Activated CD8-positive, alpha-beta memory T cell treated with anti-CD3 and anti-CD28 coated beads for 36 hours (primary cell): ENCODE data around the gene SEMA3A. TPM values are rescaled to one million over a fixed set of nuclear protein-coding genes. Genes with fewer than 3 reads are reported as not detected.
"Not testable (repeated sequence)": the region's sequence is repeated elsewhere in the genome, so short reads cannot be mapped to it uniquely, and the experiment has no call there.

Experiments
- CTCF ChIA-PET: fragments of 350-600 bp; sonication (Branson Sonifier 250); formaldehyde crosslinking; loops from one replicate; lab custom pipeline; 2021; ENCODE audit warnings: antibody characterized with exemption; lab: Charles Lee
- POLR2A ChIA-PET: fragments of 350-600 bp; sonication (Branson Sonifier 250); formaldehyde crosslinking; loops from one replicate; lab custom pipeline; 2021; ENCODE audit warnings: antibody characterized with exemption; lab: Charles Lee
- total RNA-seq, 2 experiments: library from RNA; stranded (reverse); gene quantifications; one replicate each; pipeline ENCODE4 v1.2.3, GENCODE V29; 2021

SEMA3A gene
- total RNA-seq, result under 1 TPM; 0.06 to 0.17 TPM

GRCh38 chr7:84194484-84195271 is at the start of gene SEMA3A:
SEMA3A (minus strand) TSS chr7:84194789; CDS start chr7:84194586, 203 bp downstream.
- ChIA-PET CTCF (no interaction called here), POLR2A (no interaction called here)

GRCh38 chr7:84243037-84243436 is 48.4 kb upstream of the SEMA3A start:
- POLR2A ChIA-PET, CTCF ChIA-PET: not testable (repeated sequence)

- POLR2A ChIA-PET, result no interaction called here
- CTCF ChIA-PET, result no interaction called here
Observed at GRCh38 chr7:84238596-84238995, 44.0 kb upstream of the SEMA3A start.

- CTCF ChIA-PET, result no interaction called here
- POLR2A ChIA-PET, result no interaction called here
Observed at GRCh38 chr7:84237533-84238173, 43.1 kb upstream of the SEMA3A start.

- CTCF ChIA-PET, result no interaction called here
- POLR2A ChIA-PET, result no interaction called here
Observed at GRCh38 chr7:84236398-84236797, 41.8 kb upstream of the SEMA3A start.

GRCh38 chr7:84232646-84233045 is 38.1 kb upstream of the SEMA3A start:
- CTCF ChIA-PET, result no interaction called here
- POLR2A ChIA-PET, result no interaction called here

- POLR2A ChIA-PET, result no interaction called here
Observed at GRCh38 chr7:84231157-84231556, 36.6 kb upstream of the SEMA3A start.

GRCh38 chr7:84230491-84230890 is 35.9 kb upstream of the SEMA3A start:
- ChIA-PET POLR2A (no interaction called here), CTCF (no interaction called here)

More at GRCh38 chr7:84231157-84231556, 36.6 kb upstream of the SEMA3A start:
- CTCF ChIA-PET, result no interaction called here

- POLR2A ChIA-PET, result no interaction called here
- CTCF ChIA-PET, result no interaction called here
Observed at GRCh38 chr7:84228526-84228925, 33.9 kb upstream of the SEMA3A start.

GRCh38 chr7:84226759-84227158 is 32.2 kb upstream of the SEMA3A start:
- POLR2A ChIA-PET, result no interaction called here
- CTCF ChIA-PET, result no interaction called here

GRCh38 chr7:84224505-84224904 is 29.9 kb upstream of the SEMA3A start:
- CTCF ChIA-PET, result no interaction called here
- POLR2A ChIA-PET, result no interaction called here

GRCh38 chr7:84219310-84219709 is 24.7 kb upstream of the SEMA3A start:
- CTCF ChIA-PET, result no interaction called here
- POLR2A ChIA-PET, result no interaction called here

GRCh38 chr7:84218681-84219080 is 24.1 kb upstream of the SEMA3A start:
- ChIA-PET POLR2A (no interaction called here), CTCF (no interaction called here)

GRCh38 chr7:84216472-84216871 is 21.9 kb upstream of the SEMA3A start:
- ChIA-PET POLR2A (no interaction called here), CTCF (no interaction called here)

GRCh38 chr7:84214757-84215156 is 20.2 kb upstream of the SEMA3A start:
- POLR2A ChIA-PET, CTCF ChIA-PET: not testable (repeated sequence)

GRCh38 chr7:84210301-84210700 is 15.7 kb upstream of the SEMA3A start:
- ChIA-PET CTCF (no interaction called here), POLR2A (no interaction called here)

GRCh38 chr7:84209006-84209405 is 14.4 kb upstream of the SEMA3A start:
- POLR2A ChIA-PET, result no interaction called here
- CTCF ChIA-PET, result no interaction called here

- ChIA-PET POLR2A (no interaction called here), CTCF (no interaction called here)
Observed at GRCh38 chr7:84207615-84208014, 13.0 kb upstream of the SEMA3A start.

- ChIA-PET POLR2A (no interaction called here), CTCF (no interaction called here)
Observed at GRCh38 chr7:84207025-84207424, 12.4 kb upstream of the SEMA3A start.

- ChIA-PET POLR2A (no interaction called here), CTCF (no interaction called here)
Observed at GRCh38 chr7:84204655-84205054, 10.1 kb upstream of the SEMA3A start.

- CTCF ChIA-PET, result no interaction called here
- POLR2A ChIA-PET, result no interaction called here
Observed at GRCh38 chr7:84202855-84203254, 8.3 kb upstream of the SEMA3A start.
